HEK293 (cell line): ENCODE measurements around the gene DLX2.

Experiments used
- CTCF ChIA-PET: fragments of 350-600 bp; formaldehyde crosslinking; extraction: SDS; loops from one replicate; lab custom pipeline; 2021; ENCODE audit warnings: antibody characterized with exemption; lab: Yijun Ruan, JAX
- POLR2A ChIA-PET: fragments of 300-600 bp; formaldehyde crosslinking; extraction: SDS; loops from one replicate; lab custom pipeline; 2020; ENCODE audit warnings: antibody characterized with exemption, inconsistent platforms; lab: Yijun Ruan, JAX
- H3K27ac ChIP-seq: fragments of 200-500 bp; sonication (Bioruptor generic); 2 replicates; pipeline ENCODE4 v1.5.1; 2014; ENCODE audit warnings: low read depth, low read length, control low read depth, inconsistent platforms; ENCODE audit errors: extremely low read depth
- H3K36me3 ChIP-seq, 2 experiments: fragments of 200-500 bp in 1 of 2; sonication (Bioruptor generic) in 1 of 2; 1 replicate in 1 of 2; 2 replicates in 1 of 2; pipeline ENCODE4 v1.5.1; 2014 to 2017; ENCODE audit warnings: inconsistent platforms in 2 of 2, low read length in 2 of 2; ENCODE audit not compliant: control insufficient read depth in 2 of 2, insufficient read depth in 1 of 2
- H3K4me1 ChIP-seq: fragments of 200-500 bp; sonication (Bioruptor generic); 2 replicates; pipeline ENCODE4 v1.5.1; 2014; ENCODE audit warnings: mild to moderate bottlenecking, low read length, inconsistent platforms; ENCODE audit not compliant: control insufficient read depth, insufficient read depth
- H3K4me3 ChIP-seq: 2 replicates; pipeline ENCODE4 v1.5.1; 2011; ENCODE audit warnings: low read depth, mild to moderate bottlenecking, control low read depth, low read length, moderate library complexity
- H3K9me3 ChIP-seq: fragments of 200-500 bp; sonication (Bioruptor generic); 2 replicates; pipeline ENCODE4 v1.5.1; 2014; ENCODE audit warnings: low read depth, low read length, inconsistent platforms; ENCODE audit not compliant: control insufficient read depth, insufficient read depth
- BCL11B ChIP-seq: fragments of 450-650 bp; formaldehyde crosslinking; IDR thresholded peaks from 2 replicates; pipeline ENCODE4 v1.5.1; 2016; ENCODE audit warnings: low read depth, missing biosample characterization, missing genetic modification characterization
- CTCF ChIP-seq: fragments of 450-650 bp; formaldehyde crosslinking; IDR thresholded peaks from 2 replicates; pipeline ENCODE4 v1.5.1; 2016; ENCODE audit warnings: missing biosample characterization, missing genetic modification characterization
- KLF16 ChIP-seq: fragments of 450-650 bp; formaldehyde crosslinking; IDR thresholded peaks from 2 replicates; pipeline ENCODE4 v1.5.1; 2017; ENCODE audit warnings: missing biosample characterization, missing genetic modification characterization
- KLF7 ChIP-seq: fragments of 450-650 bp; formaldehyde crosslinking; IDR thresholded peaks from 2 replicates; pipeline ENCODE4 v1.5.1; 2016; ENCODE audit warnings: missing biosample characterization, missing genetic modification characterization, borderline replicate concordance
- OVOL3 ChIP-seq: fragments of 450-650 bp; formaldehyde crosslinking; IDR thresholded peaks from 2 replicates; pipeline ENCODE4 v1.5.1; 2016; ENCODE audit warnings: missing biosample characterization, missing genetic modification characterization
- YY1 ChIP-seq: fragments of 450-650 bp; formaldehyde crosslinking; IDR thresholded peaks from 2 replicates; pipeline ENCODE4 v1.5.1; 2018; ENCODE audit warnings: missing biosample characterization, missing genetic modification characterization
- ZFP37 ChIP-seq: fragments of 450-650 bp; formaldehyde crosslinking; IDR thresholded peaks from 2 replicates; pipeline ENCODE4 v1.5.1; 2016; ENCODE audit warnings: missing biosample characterization, missing genetic modification characterization
- ZFP41 ChIP-seq: fragments of 450-650 bp; formaldehyde crosslinking; IDR thresholded peaks from 2 replicates; pipeline ENCODE4 v1.5.1; 2016; ENCODE audit warnings: missing biosample characterization, missing genetic modification characterization, borderline replicate concordance
- ZFP69B ChIP-seq: fragments of 450-650 bp; formaldehyde crosslinking; IDR thresholded peaks from 2 replicates; pipeline ENCODE4 v1.5.1; 2016; ENCODE audit warnings: missing biosample characterization, missing genetic modification characterization
- ZNF112 ChIP-seq: fragments of 450-650 bp; formaldehyde crosslinking; IDR thresholded peaks from 2 replicates; pipeline ENCODE4 v1.5.0; 2017; ENCODE audit warnings: missing biosample characterization, missing genetic modification characterization
- ZNF16 ChIP-seq: fragments of 450-650 bp; formaldehyde crosslinking; IDR thresholded peaks from 2 replicates; pipeline ENCODE4 v1.5.1; 2016; ENCODE audit warnings: low read depth, missing biosample characterization, missing genetic modification characterization
- ZNF169 ChIP-seq: fragments of 450-650 bp; formaldehyde crosslinking; IDR thresholded peaks from 2 replicates; pipeline ENCODE4 v1.5.1; 2016; ENCODE audit warnings: missing biosample characterization, missing genetic modification characterization
- ZNF311 ChIP-seq: fragments of 450-650 bp; formaldehyde crosslinking; IDR thresholded peaks from 2 replicates; pipeline ENCODE4 v1.5.1; 2017; ENCODE audit warnings: missing biosample characterization, missing genetic modification characterization, borderline replicate concordance
- ZNF37A ChIP-seq: fragments of 450-650 bp; IDR thresholded peaks from 2 replicates; pipeline ENCODE4 v1.5.1; 2018; ENCODE audit warnings: missing biosample characterization, missing genetic modification characterization
- ZNF394 ChIP-seq: fragments of 450-650 bp; formaldehyde crosslinking; IDR thresholded peaks from 2 replicates; pipeline ENCODE4 v1.5.1; 2016; ENCODE audit warnings: missing biosample characterization, missing genetic modification characterization, mild to moderate bottlenecking, moderate library complexity, borderline replicate concordance
- ZNF529 ChIP-seq: fragments of 450-650 bp; formaldehyde crosslinking; IDR thresholded peaks from 2 replicates; pipeline ENCODE4 v1.5.1; 2017; ENCODE audit warnings: missing genetic modification characterization, missing biosample characterization; ENCODE audit not compliant: insufficient replicate concordance
- ZNF544 ChIP-seq: fragments of 450-650 bp; formaldehyde crosslinking; IDR thresholded peaks from 2 replicates; pipeline ENCODE4 v1.5.0; 2017; ENCODE audit warnings: missing biosample characterization, missing genetic modification characterization
- ZNF639 ChIP-seq: fragments of 450-650 bp; formaldehyde crosslinking; IDR thresholded peaks from 2 replicates; pipeline ENCODE4 v1.5.1; 2016; ENCODE audit warnings: missing biosample characterization, missing genetic modification characterization
- ZNF670 ChIP-seq: fragments of 450-650 bp; formaldehyde crosslinking; IDR thresholded peaks from 2 replicates; pipeline ENCODE4 v1.5.1; 2016; ENCODE audit warnings: missing biosample characterization, missing genetic modification characterization, low read depth
- ZNF76 ChIP-seq: fragments of 450-650 bp; formaldehyde crosslinking; IDR thresholded peaks from 2 replicates; pipeline ENCODE4; 2016; ENCODE audit warnings: low read depth, missing biosample characterization, missing genetic modification characterization, borderline replicate concordance
- ZNF776 ChIP-seq: fragments of 450-650 bp; formaldehyde crosslinking; IDR thresholded peaks from 2 replicates; pipeline ENCODE4 v1.5.0; 2017; ENCODE audit warnings: missing biosample characterization, missing genetic modification characterization, borderline replicate concordance
- ZNF792 ChIP-seq: fragments of 450-650 bp; formaldehyde crosslinking; IDR thresholded peaks from 2 replicates; pipeline ENCODE4 v1.5.1; 2016; ENCODE audit warnings: missing biosample characterization, missing genetic modification characterization
- ZNF837 ChIP-seq: fragments of 450-650 bp; formaldehyde crosslinking; IDR thresholded peaks from 2 replicates; pipeline ENCODE4 v1.5.1; 2016; ENCODE audit warnings: missing biosample characterization, missing genetic modification characterization
- TF ChIP-seq, protein P1 (sequence below): fragments of 450-650 bp; formaldehyde crosslinking; IDR thresholded peaks from 2 replicates; pipeline ENCODE4 v1.5.0; 2017; ENCODE audit warnings: missing biosample characterization, missing genetic modification characterization, borderline replicate concordance

The DLX2 gene

GRCh38 chr2:172088245-172089004 is 14.3 kb downstream of the DLX2 start:
- TF ChIP-seq ZNF76 (no peak), ZFP41 (tag by site-specific recombination) (no peak), KLF7 (tag by site-specific recombination) (no peak), ZNF394 (tag by site-specific recombination) (no peak), ZNF529 (tag by site-specific recombination) (no peak), ZNF169 (tag by site-specific recombination) (no peak), CTCF (tag by site-specific recombination) (no peak), ZNF112 (tag by site-specific recombination) (no peak), ZNF544 (tag by site-specific recombination) (no peak), ZNF639 (tag by site-specific recombination) (no peak), ZNF837 (no peak), ZNF670 (tag by site-specific recombination) (no peak), OVOL3 (tag by site-specific recombination) (no peak), ZNF37A (tag by site-specific recombination) (no peak), ZNF16 (tag by site-specific recombination) (no peak), KLF16 (tag by site-specific recombination) (no peak)
- TF ChIP-seq, protein P1, sequence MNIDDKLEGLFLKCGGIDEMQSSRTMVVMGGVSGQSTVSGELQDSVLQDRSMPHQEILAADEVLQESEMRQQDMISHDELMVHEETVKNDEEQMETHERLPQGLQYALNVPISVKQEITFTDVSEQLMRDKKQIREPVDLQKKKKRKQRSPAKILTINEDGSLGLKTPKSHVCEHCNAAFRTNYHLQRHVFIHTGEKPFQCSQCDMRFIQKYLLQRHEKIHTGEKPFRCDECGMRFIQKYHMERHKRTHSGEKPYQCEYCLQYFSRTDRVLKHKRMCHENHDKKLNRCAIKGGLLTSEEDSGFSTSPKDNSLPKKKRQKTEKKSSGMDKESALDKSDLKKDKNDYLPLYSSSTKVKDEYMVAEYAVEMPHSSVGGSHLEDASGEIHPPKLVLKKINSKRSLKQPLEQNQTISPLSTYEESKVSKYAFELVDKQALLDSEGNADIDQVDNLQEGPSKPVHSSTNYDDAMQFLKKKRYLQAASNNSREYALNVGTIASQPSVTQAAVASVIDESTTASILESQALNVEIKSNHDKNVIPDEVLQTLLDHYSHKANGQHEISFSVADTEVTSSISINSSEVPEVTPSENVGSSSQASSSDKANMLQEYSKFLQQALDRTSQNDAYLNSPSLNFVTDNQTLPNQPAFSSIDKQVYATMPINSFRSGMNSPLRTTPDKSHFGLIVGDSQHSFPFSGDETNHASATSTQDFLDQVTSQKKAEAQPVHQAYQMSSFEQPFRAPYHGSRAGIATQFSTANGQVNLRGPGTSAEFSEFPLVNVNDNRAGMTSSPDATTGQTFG (tag by site-specific recombination): no peak
- no peak overlapping the region for H3K4me3 ChIP-seq
- ChIA-PET POLR2A (interaction anchor here (0.8 kb wide), 1 partner anchor 14 kb away, joined by 3 read pairs; the partner anchor contains the start of gene DLX2), CTCF (interaction anchor here (0.6 kb wide), 2 partner anchors 15 to 169 kb away, joined by 3 read pairs; no protein-coding TSS in a partner anchor)
- no peaks in the 10 kb centered on the region; the same call in 1 of the 2 replicates for H3K4me1 ChIP-seq
- peaks cover 0 to 28% of the 10 kb centered on the region in 2 experiments; a peak in 1 of 3 replicates for H3K36me3 ChIP-seq
- H3K27ac ChIP-seq: no peak overlapping the region
- no peaks in the 10 kb centered on the region for H3K9me3 ChIP-seq

- H3K9me3 ChIP-seq: no peaks in the 10 kb centered on the region
- H3K36me3 ChIP-seq: peaks cover 0 to 28% of the 10 kb centered on the region in 2 experiments; a peak in 1 of 3 replicates
- H3K4me1 ChIP-seq: no peaks in the 10 kb centered on the region; the same call in 1 of the 2 replicates
- H3K4me3 ChIP-seq: no peak overlapping the region
- no peak overlapping the region for H3K27ac ChIP-seq
- ChIA-PET CTCF (interaction anchor here (0.6 kb wide), 2 partner anchors 15 to 169 kb away, joined by 3 read pairs; no protein-coding TSS in a partner anchor), POLR2A (interaction anchor here (0.8 to 7.5 kb wide), 2 partner anchors 9 to 15 kb away, joined by 3 to 147 read pairs; partner anchors contain the start of gene DLX2)
- TF ChIP-seq YY1 (tag by site-specific recombination): no peak
- TF ChIP-seq ZNF776 (tag by site-specific recombination): no peak
- no peak for TF ChIP-seq ZNF792 (tag by site-specific recombination)
- TF ChIP-seq BCL11B (tag by site-specific recombination): no peak
- TF ChIP-seq ZNF311 (tag by site-specific recombination): no peak
- TF ChIP-seq ZFP69B (tag by site-specific recombination): no peak
- TF ChIP-seq ZFP37 (tag by site-specific recombination): no peak
Observed at GRCh38 chr2:172087780-172088244, 14.9 kb downstream of the DLX2 start.
